GM18870 (cell line): ENCODE measurements around the gene F8.
"Not testable (repeated sequence)": the region's sequence is repeated elsewhere in the genome, so short reads cannot be mapped to it uniquely, and the experiment has no call there.

Source experiments
- ATAC-seq: cut with Tn5 transposase; IDR thresholded peaks from one replicate; pipeline ENCODE4 v1.9.1; 2021; ENCODE audit warnings: moderate library complexity; ENCODE audit not compliant: unreplicated experiment

The F8 gene

DNA sequence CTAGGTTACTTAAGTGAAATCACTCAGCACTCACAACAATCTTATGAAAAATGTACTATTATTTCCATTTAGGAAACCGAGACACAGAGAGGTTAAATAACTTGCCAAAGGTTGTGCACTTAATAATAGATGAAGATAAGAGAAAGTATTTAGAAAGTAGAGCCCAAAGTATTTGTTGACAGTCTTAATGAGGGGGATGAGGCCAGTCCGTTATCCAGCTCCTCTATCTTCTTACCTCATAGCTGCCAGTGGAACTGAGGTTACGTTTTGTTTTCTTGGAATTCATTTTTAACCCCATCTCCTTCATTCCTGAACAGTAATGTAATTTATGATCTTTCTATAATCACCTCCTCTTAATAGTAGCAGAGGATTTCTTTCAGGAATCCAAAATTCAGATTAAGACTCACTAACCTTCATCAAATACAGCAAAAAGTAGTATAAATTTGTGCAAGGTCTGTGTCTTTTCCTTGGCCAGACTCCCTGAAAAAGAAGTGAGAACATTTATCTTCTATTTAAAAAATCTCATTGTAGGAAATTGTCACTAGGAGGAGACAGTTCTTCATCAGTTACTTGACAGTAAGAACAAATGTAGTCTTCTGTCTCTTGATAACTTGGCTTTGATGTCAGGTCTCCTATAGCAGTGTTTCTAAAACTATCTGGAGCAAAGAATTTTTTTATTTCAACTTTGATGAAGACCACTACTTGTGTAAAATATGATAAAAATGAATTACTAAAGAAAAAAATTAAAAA is 35.5 kb downstream of the F8 start:
- ATAC-seq = no peak

DNA sequence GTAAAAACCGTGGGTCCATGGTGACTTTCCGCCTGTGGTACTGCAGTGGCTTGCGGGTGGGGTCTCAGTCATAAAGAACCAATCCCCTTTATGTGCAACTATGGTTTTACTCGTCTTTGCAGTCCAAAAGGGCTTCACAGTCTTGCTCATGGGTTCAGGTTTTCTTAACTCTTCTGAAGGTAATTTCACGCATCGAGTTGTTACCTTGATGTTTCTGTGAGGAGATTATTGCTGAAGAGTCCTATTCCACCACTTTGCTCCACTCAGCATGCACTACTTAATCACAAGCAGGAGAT is 41.5 kb downstream of the F8 start:
- peak; percentile 25 for ATAC-seq

DNA sequence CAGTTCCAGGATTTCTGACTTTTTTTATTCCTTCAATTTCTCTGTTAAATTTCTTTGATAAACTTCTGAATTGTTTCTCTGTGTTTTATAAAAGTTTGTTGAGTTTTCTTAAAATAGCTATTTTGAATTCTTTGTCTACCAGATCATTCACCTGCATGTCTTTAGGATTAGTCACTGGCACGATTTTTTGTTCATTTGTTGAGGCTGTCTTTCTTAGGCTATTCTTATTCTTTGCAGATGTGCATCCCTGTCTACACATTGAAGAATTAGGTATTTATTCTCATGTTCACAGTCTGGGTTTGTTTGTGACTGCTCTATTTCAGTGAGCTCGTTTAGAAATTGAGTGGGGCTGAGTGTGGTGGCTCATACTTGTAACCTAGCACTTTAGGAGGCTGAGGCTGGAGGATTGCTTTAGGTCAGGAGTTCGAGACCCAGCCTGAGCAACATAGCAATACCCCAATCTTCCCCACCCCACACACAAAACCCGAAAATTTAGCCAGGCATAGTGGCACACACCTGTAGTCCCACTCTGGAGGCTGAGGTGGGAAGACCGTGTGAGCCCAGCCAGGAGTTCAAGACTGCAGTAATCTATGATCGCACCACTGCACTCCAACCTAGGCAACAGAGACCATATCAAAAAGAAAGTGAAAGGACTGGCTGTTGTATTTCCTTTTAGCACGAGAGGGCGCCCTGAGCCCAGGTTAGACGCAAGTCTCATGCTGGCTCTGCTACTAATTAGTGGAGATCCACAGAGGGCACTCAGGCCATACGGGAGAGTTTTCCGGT is 42.0 kb downstream of the F8 start:
- ATAC-seq = peak; percentile 99

DNA sequence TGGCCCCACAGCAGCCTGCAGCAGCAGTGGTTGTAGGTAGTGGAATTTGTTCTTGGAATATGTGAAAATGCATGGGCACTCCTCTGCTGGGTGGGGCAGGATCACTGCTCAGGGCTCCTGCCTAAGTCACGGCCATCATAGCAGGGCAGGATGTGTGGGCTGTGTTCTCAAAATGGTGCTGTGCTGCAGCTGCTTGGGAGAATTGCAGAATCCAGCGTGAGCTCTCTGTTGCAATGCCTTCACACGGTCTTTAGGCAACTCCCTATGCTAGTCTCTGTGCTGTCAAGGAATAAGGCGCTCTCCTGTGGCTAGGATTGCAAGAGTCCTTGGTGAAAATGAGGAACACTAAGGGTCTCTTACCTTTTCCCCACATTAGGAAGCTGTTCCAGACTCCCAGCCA is 42.9 kb downstream of the F8 start:
- ATAC-seq = no peak

- ATAC-seq = no peak
These were observed 54.2 kb downstream of the F8 start for GRCh38 chrX:154968353-154968752.

- no peak for ATAC-seq
These were observed 54.9 kb downstream of the F8 start for GRCh38 chrX:154967603-154968002.

DNA sequence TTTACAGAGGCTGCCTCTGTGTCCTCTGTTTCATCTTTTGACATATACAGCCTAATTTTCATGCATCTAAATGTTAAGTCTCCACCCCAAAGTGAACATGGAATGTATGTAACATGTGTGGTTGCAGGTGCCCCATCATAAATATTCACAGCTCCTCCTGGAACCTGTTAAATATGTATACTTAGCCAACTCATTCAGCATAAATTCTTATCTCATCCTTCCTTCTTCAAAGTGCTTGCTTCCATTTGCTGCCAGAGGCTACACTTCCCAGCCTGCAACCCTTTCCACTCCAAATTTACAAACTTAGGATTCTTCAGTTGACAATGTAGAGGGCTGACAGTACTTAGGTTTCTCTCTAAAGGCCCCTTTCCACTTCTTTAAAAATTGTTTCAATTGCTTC is 60.6 kb downstream of the F8 start:
- ATAC-seq = no peak

DNA sequence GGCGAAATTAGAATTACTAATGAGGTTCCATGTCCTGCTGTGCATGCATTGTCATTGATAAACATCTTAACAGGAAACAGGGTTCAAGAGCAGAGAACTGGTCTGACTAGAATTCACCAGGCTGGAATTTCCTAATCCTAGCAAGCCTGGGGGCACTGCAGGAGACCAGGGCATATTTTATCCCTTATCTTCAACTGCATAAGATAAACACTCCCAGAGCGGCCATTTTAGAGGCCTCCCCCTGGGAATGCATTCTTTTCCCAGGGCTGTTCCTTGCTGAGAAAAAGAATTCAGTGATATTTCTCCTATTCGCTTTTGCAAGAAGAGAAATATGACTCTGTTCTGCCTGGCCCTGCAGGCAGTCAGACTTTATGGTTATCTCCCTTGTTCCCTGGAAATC is 66.7 kb downstream of the F8 start:
- not testable (repeated sequence) for ATAC-seq

- not testable (repeated sequence) for ATAC-seq
These were observed 83.3 kb downstream of the F8 start for GRCh38 chrX:154939265-154939664.

GRCh38 chrX:154924771-154925170 is 97.8 kb downstream of the F8 start:
- ATAC-seq = not testable (repeated sequence)

- peak; percentile 69 for ATAC-seq
These were observed 104.5 kb downstream of the F8 start for GRCh38 chrX:154918060-154918483.

DNA sequence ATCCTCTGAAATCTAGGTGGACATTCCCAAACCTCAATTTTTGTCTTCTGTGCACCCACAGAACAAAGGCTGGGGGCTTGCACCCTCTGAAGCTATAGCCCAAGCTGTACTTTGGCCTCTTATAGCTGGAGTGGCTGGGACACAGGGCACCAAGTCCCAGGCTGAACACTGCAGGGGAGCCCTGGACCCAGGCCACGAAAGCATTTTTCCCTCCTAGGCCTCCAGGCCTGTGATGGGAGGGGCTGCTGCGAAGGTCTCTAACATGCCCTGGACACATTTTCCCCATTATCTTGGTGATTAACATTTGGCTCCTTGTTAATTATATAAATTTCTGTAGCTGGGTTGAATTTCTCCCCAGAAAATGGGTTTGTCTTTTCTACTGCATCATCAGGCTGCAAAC is 108.5 kb downstream of the F8 start:
- no peak for ATAC-seq

DNA sequence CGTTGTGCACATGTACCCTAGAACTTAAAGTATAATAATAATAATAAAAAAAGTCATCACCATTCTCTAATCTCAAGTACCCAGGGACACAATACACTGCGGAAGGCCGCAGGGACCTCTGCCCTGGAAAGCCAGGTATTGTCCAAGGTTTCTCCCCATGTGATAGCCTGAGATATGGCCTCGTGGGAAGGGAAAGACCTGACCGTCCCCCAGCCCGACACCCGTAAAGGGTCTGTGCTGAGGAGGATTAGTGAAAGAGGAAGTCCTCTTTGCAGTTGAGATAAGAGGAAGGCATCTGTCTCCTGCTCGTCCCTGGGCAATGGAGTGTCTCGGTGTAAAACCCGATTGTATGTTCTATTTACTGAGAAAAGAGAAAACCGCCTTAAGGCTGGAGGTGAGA is 112.0 kb downstream of the F8 start:
- ATAC-seq = not testable (repeated sequence)

GRCh38 chrX:154910048-154910447 is 112.5 kb downstream of the F8 start:
- ATAC-seq = not testable (repeated sequence)

DNA sequence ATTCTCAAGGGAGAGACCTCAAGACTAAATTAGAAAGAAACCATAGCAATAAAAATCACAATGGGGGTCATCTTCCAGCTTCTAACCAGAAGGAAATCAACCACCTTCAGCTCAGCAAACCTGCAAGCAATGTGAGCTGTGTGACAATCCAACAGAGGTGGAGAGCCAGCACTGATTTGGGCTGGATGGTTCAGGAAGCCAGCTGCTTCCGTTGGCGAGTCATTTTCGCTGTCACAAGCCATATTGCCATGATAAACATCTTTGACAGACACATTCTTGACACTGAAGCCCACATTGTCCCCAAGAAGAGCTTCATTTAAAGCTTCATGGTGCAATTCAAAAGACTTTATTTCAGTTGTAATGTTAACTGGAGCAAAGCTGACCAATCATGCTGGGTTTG is 113.7 kb downstream of the F8 start:
- ATAC-seq = no peak

DNA sequence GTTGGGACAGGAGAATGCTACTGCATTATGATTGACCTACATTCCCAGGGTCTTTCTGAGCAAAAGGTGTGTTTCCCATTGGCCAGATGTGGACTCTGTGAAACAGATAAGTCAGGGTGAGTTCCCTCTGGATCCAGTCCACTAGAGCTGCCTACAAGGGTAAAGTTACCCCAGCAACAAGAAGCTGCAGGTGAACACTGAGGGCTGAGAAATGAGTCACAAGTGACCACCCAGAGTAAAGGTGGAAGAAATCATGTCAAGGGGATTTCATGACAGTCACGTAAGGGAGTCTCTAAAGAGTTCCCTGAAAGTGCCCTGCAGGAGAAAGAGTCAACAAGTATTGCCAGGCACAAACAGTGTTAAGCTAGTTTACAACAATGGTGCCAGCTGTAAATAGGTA is 120.1 kb downstream of the F8 start:
- ATAC-seq = no peak

DNA sequence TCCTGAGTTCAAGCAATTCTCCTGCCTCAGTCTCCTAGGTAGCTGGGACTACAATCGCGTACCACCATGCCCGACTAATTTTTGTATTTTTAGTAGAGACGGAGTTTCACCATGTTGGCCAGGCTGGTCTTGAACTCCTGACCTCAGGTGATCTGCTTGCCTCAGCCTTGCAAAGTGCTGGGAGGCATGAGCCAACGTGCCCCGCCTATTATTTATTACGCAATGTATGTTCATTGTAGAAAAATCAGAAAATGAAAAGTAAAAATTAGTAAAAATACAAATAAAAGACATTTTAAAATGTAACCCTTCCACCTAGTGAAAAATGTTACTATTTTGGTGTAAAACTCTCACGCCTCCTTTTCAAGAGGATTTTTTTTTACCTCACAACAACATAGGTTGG is 122.2 kb downstream of the F8 start:
- ATAC-seq = no peak

- no peak for ATAC-seq
These were observed 130.2 kb downstream of the F8 start for GRCh38 chrX:154892296-154892695.

- ATAC-seq = no peak
These were observed 131.4 kb downstream of the F8 start for GRCh38 chrX:154890990-154891639.

- ATAC-seq = not testable (repeated sequence)
These were observed 135.7 kb downstream of the F8 start for GRCh38 chrX:154886789-154887221.

DNA sequence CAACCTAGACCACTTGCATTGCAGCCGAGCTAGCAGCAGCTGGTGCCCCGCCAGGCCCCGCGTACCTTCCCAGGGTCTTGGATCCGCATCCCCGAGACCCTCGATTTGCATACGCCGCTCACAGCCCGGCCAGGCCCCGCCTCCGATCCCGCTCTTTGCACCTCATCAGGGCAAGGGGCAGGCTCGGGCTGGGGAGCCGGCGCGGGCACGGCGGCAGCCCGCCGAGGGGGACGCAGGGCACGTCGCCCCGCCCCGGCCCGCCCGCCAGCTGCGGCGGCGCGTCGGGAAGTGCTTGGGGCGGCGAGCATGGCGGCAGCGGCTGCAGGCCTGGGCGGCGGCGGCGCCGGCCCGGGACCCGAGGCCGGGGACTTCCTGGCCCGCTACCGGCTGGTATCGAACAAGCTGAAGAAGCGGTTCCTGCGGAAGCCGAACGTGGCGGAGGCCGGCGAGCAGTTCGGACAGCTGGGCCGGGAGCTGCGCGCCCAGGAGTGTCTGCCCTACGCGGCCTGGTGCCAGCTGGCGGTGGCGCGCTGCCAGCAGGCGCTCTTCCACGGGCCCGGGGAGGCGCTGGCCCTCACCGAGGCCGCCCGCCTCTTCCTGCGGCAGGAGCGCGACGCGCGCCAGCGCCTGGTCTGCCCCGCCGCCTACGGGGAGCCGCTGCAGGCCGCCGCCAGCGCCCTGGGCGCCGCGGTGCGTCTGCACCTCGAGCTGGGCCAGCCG is 136.3 kb downstream of the F8 start, which contains the start of gene F8A1:
Gene F8A1 (plus strand): TSS at position 287 of the 720 bp plus-strand sequence. CDS start 20 bp downstream, at position 307.
- ATAC-seq = peak; percentile 51
